ENCODE measurements around the gene PRDM10.
A peak's percentile ranks its signal among the peaks of the same experiment; 100 is the strongest.
"Not testable (repeated sequence)": the region's sequence is repeated elsewhere in the genome, so short reads cannot be mapped to it uniquely, and the experiment has no call there.

PRDM10 gene

GRCh38 chr11:129974672-129975071 lies 28.0 kb downstream of the PRDM10 start:
- DNase-seq, result no peak

DNA sequence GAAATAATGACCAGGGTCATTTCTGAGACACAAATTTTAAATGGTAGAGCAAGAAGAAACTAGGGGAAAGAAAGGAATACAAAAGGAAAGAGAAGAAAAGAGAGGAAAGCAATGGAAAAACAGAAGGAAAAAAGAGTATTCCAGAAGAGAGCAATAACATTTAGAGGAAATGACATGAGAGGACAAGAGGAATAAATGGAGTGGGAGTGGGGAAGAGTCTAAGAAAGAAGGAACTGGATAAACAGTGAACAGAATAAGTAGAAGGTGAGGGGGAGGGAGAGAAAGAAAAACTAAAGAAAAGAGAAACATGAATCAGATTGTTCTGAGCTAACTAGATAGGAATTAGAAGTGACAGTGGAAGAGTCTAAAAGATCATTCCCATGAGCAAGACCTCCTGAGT lies 28.4 kb downstream of the PRDM10 start:
- DNase-seq, result no peak

- DNase-seq, result peak; percentile 61 to 95
Observed at GRCh38 chr11:129973809-129974208, 28.8 kb downstream of the PRDM10 start.

DNA sequence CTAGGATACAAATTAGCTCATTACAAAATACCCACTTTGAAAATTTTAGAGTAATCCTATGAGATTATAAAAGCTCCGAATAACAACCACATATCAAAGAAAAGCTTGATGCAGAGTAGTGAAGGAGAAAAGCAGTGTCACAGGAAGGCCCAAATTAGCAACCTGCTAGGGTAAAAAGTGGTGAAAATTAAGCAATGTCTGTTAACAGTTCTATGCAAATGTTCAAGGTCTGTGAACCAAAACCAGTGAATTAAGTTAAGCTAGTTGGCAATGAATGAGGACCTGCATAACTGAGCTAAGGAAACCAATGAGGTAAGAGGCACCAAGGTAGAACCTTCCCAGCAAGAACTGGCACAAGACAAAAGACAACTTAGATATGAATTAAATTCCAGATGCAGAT lies 29.6 kb downstream of the PRDM10 start:
- DNase-seq, result peak; percentile 84 to 88

- DNase-seq, result peak in 1 of 2 experiments; percentile 29
Observed at GRCh38 chr11:129972611-129973010, 30.0 kb downstream of the PRDM10 start.

GRCh38 chr11:129971856-129972255 lies 30.8 kb downstream of the PRDM10 start:
- not testable (repeated sequence) for DNase-seq

GRCh38 chr11:129969920-129970319 lies 32.7 kb downstream of the PRDM10 start:
- no peak for DNase-seq

DNA sequence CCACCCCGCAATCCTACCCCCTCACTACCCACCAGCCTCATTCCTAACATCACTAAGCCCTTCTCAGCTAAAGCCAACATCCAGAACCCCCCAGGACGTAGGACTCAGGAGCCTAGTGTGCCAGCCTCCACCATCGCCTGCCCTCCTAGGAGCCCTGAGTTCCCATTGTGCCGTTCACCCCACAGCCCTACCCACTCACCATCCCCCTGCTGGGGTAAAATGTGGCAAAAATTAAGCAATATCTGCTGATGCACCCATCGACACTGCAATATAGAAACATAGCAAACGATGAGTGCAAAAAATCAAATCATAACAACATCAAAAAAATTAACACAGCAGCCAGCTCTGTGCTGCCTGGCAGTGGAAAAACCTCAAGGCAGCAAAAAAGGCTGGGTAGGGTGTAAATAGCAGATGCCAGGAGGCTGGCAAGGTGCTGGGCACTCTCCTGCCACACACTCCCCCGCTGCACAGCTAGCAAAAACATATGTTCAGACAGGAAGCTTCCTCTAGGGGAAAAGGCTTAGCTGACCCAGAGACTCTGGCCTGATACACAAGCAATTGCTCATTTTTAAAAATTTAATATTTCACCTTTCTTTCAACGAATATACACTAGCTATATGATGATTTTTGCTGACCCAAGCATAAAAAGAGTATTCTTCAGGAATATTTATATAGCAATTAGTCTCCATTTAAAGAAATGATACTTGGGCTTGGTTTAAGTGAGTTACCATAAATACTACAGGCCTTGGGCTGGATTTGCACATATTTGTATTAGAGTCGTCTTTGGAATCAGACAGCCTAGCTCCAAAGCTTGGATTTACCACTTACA lies 33.8 kb downstream of the PRDM10 start:
- no peak for DNase-seq

GRCh38 chr11:129967996-129968395 lies 34.6 kb downstream of the PRDM10 start:
- DNase-seq, result no peak

DNA sequence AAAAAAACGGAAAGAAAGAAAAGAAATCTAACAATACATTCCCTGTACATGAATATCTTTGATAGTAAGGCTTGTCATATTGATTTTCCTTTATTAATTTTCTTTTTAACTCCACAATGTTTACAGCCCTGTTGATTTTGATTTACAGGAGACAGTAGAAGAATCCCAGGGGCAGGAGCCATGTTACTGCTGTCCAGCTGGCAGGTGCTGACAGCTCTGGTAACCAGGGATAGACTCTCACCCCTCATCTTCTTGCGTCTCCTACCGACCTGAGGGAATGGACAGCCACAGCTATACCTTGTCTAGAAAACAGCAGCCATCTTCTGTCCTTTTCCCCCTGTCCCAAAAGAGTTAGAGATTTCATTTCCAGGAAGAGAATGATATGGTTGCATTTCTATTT lies 37.4 kb downstream of the PRDM10 start:
- no peak for DNase-seq

- no peak for DNase-seq
Observed at GRCh38 chr11:129960216-129961214, 42.1 kb downstream of the PRDM10 start.

DNA sequence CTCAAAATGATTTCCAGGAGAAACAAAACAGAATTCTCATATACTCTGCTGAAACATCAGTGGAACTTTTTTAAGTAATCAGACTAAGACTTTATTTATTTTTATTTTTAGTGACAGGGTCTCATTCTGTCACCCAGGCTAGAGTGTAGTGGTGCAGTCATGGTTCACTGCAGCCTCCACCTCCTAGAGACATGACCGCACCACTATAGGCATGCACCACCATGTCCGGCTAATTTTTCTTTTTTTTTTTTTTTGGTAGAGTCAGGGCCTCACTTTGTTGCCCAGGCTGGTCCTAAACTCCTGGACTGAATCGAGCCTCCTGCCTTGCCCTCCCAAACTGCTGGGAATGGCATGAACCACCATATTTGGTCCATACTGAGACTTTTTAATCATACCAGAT lies 42.9 kb downstream of the PRDM10 start:
- DNase-seq, result no peak

- peak in 1 of 2 experiments; percentile 17 for DNase-seq
Observed at GRCh38 chr11:129955282-129955681, 47.4 kb downstream of the PRDM10 start.

DNA sequence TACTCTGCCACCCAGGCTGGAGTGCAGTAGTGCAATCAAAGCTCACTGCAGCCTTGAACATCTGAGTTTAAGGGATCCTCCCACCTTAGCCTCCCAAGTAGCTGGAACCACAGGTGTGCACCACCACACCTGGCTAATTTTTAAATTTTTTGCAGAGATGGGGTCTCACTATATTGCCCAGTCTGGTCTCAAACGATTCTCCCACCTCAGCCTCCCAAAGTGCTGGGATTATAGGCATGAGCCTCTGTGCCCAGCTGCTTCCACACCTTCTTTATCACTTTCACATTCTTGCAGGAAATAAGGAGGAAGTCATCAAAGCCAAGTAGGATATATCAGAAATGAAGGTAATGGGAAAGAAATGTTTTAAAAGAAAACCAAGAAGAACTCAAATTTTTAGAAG lies 47.9 kb downstream of the PRDM10 start:
- not testable (repeated sequence) for DNase-seq

GRCh38 chr11:129951866-129952262 lies 50.8 kb downstream of the PRDM10 start:
- peak in 1 of 2 experiments; percentile 60 for DNase-seq

GRCh38 chr11:129951201-129951865 lies 51.3 kb downstream of the PRDM10 start:
- DNase-seq, result peak; percentile 100

- peak; percentile 96 to 98 for DNase-seq
Observed at GRCh38 chr11:129950101-129951091, 52.2 kb downstream of the PRDM10 start.

GRCh38 chr11:129948926-129949466 lies 53.6 kb downstream of the PRDM10 start:
- no peak for DNase-seq

GRCh38 chr11:129947474-129947873 lies 55.2 kb downstream of the PRDM10 start:
- DNase-seq, result peak; percentile 67 to 93

- DNase-seq, result no peak
Observed at GRCh38 chr11:129946965-129947364, 55.7 kb downstream of the PRDM10 start.

- peak in 1 of 2 experiments; percentile 30 for DNase-seq
Observed at GRCh38 chr11:129946256-129946655, 56.4 kb downstream of the PRDM10 start.
